ENCODE data around the gene FEZF1.

Gene FEZF1

GRCh38 chr7:122305475-122306319 lies 1.1 kb upstream of the FEZF1 start:
- no peak for TF ChIP-seq CTCF (IDR thresholded peaks at IDR 0.05; ENCODE audit: low read depth, low read length, missing control alignments)
- peaks cover 93% of the 10 kb centered on the region for H3K27me3 ChIP-seq (replicated peaks)
- in situ Hi-C loops (cut with HindIII; ENCODE audit: low pct_ligation_motif_present, low sequenced_read_pairs) = no loop called here
- no peak for DNase-seq
- H3K27ac ChIP-seq = no peak overlapping the region
- H3K4me3 ChIP-seq (ENCODE audit: low read depth, low read length) = no peak overlapping the region
- no peaks in the 10 kb centered on the region for H3K36me3 ChIP-seq (replicated peaks)

GRCh38 chr7:122304996-122305421 lies 459 bp upstream of the FEZF1 start:
- Histone ChIP-seq H3K4me3 (ENCODE audit: low read depth, low read length) (no peak overlapping the region), H3K36me3 (replicated peaks) (no peaks in the 10 kb centered on the region), H3K27me3 (replicated peaks) (peaks cover 93% of the 10 kb centered on the region), H3K27ac (no peak overlapping the region)
- no peak for DNase-seq
- in situ Hi-C loops (cut with HindIII; ENCODE audit: low pct_ligation_motif_present, low sequenced_read_pairs) = no loop called here
- no peak for TF ChIP-seq CTCF (IDR thresholded peaks at IDR 0.05; ENCODE audit: low read depth, low read length, missing control alignments)

DNA sequence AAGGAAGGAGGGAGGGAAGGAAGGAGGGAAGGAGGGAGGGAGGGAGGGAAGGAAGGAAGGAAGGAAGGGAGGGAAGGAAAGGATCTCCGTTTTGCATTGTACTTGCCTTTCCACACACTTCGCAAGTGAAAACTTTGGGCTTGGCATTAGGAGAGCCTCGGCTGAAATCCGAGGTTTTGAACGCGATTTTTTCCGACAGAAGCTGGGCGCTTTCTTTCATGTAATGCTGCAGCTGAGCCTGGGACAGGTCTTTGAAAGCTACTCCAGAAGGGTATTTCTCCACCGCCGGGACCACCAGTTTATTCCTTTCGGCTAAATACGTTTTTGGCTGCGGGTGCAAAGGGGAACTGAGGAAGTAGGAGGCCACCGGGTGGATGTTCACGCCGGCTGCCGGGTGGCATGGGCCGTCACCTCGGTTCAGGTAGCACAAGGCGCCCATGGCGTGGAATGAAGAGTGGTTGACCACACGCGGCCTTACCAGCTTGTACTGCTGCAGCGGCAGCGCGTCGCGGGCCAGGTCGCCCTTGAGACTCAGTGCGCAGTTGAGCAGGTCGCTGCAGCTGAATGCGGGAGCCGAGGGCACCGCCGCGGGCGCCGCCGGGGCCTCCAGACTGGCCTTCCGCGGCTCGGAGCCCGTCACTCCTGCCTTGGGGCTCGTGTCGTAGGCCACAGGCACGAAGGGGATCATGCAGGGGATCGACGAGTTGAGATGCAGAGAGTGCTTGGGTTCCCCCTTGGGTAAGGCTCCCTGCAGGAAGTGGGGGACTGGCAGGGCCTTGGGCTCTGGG lies 825 bp downstream of the FEZF1 start:
- no peak for TF ChIP-seq CTCF (IDR thresholded peaks at IDR 0.05; ENCODE audit: low read depth, low read length, missing control alignments)
- Histone ChIP-seq H3K27ac (no peak overlapping the region), H3K4me3 (ENCODE audit: low read depth, low read length) (no peak overlapping the region), H3K36me3 (replicated peaks) (no peaks in the 10 kb centered on the region), H3K27me3 (replicated peaks) (peaks cover 93% of the 10 kb centered on the region)
- no peak for DNase-seq
- in situ Hi-C loops (cut with HindIII; ENCODE audit: low pct_ligation_motif_present, low sequenced_read_pairs) = no loop called here

GRCh38 chr7:122302761-122303530 lies 1.6 kb downstream of the FEZF1 start:
- no peaks in the 10 kb centered on the region for H3K36me3 ChIP-seq (replicated peaks)
- H3K4me3 ChIP-seq (ENCODE audit: low read depth, low read length) = no peak overlapping the region
- in situ Hi-C loops (cut with HindIII; ENCODE audit: low pct_ligation_motif_present, low sequenced_read_pairs) = no loop called here
- peaks cover 94% of the 10 kb centered on the region for H3K27me3 ChIP-seq (replicated peaks)
- TF ChIP-seq CTCF (IDR thresholded peaks at IDR 0.05; ENCODE audit: low read depth, low read length, missing control alignments) = no peak
- H3K27ac ChIP-seq = no peak overlapping the region
- no peak for DNase-seq

GRCh38 chr7:122301858-122302760 lies 2.4 kb downstream of the FEZF1 start:
- H3K4me3 ChIP-seq (ENCODE audit: low read depth, low read length) = no peak overlapping the region
- in situ Hi-C loops (cut with HindIII; ENCODE audit: low pct_ligation_motif_present, low sequenced_read_pairs) = no loop called here
- TF ChIP-seq CTCF (IDR thresholded peaks at IDR 0.05; ENCODE audit: low read depth, low read length, missing control alignments) = no peak

More at GRCh38 chr7:122301858-122302760, 2.4 kb downstream of the FEZF1 start:
- H3K36me3 ChIP-seq (replicated peaks) = no peaks in the 10 kb centered on the region
- DNase-seq = no peak
- no peak overlapping the region for H3K27ac ChIP-seq
- H3K27me3 ChIP-seq (replicated peaks) = peaks cover 93% of the 10 kb centered on the region
